ENCODE results near the gene MAPKAPK3. TPM values are rescaled to one million over a fixed set of nuclear protein-coding genes. Genes with fewer than 3 reads are reported as not detected.

The MAPKAPK3 gene
- total RNA-seq, 1 donor from 2014 or later = 23.7 TPM

DNA sequence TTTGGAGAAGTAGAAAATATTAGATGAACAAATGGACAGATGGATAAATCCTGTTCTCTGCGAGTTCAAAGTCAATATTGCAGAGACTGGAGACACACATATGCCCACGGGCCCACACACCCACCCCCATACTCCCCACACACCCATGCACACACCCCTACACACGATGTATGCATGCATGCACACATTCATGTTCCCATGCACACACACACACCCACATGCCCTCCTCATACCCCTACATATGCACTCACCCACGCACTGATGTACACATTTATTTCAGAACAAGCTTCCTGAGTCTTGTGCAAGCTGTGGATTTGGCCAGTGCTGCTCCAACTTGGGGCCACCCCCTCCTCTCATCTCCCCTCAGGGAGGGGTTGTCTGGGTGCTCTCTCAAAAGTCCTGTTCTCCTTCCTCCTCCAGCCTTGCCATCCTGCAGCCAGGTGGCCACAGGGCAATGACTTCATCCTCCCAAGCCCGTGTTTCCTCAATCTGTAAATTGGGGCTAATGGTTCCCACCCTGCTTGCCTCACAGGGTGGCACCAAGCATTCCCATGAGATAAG is 16.4 kb downstream of the MAPKAPK3 start:
- H3K27me3 ChIP-seq = no peaks in the 10 kb centered on the region
- no peaks in the 10 kb centered on the region for H3K36me3 ChIP-seq
- intact Hi-C loops (cut with DNase I) = no loop called here
- H3K4me1 ChIP-seq = no peaks in the 10 kb centered on the region
- no peaks in the 10 kb centered on the region for H3K9me3 ChIP-seq
- H3K4me3 ChIP-seq = no peak overlapping the region
- TF ChIP-seq, protein P1, sequence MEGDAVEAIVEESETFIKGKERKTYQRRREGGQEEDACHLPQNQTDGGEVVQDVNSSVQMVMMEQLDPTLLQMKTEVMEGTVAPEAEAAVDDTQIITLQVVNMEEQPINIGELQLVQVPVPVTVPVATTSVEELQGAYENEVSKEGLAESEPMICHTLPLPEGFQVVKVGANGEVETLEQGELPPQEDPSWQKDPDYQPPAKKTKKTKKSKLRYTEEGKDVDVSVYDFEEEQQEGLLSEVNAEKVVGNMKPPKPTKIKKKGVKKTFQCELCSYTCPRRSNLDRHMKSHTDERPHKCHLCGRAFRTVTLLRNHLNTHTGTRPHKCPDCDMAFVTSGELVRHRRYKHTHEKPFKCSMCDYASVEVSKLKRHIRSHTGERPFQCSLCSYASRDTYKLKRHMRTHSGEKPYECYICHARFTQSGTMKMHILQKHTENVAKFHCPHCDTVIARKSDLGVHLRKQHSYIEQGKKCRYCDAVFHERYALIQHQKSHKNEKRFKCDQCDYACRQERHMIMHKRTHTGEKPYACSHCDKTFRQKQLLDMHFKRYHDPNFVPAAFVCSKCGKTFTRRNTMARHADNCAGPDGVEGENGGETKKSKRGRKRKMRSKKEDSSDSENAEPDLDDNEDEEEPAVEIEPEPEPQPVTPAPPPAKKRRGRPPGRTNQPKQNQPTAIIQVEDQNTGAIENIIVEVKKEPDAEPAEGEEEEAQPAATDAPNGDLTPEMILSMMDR (IDR thresholded peaks at IDR 0.05) = no peak
- DNase-seq (ENCODE audit: low spot score in 2 of 2) = no peak
- no peak overlapping the region for H3K27ac ChIP-seq

DNA sequence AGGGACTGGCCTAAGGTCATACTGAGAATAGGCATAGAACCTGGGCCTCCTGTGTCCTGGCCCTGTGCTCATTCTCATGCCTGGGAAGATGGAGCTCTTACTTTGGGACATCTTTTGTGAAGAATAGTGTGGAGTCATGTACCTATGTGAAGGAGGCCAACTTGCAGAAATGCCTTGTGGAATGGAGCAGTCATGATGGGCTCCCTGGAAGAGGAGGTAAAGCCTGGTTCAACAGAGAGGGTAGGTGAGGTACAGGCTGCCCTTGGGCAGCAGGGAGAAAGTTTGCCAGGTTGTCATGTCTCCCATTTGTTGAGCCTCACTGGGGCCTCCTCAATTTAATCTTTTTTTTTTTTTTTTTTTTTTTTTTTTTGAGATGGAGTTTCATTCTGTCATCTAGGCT is 18.1 kb downstream of the MAPKAPK3 start:
- TF ChIP-seq, protein P1 (IDR thresholded peaks at IDR 0.05) = no peak
- DNase-seq (ENCODE audit: low spot score in 2 of 2) = no peak
- intact Hi-C loops (cut with DNase I) = no loop called here
- H3K36me3 ChIP-seq = no peaks in the 10 kb centered on the region
- no peak overlapping the region for H3K4me3 ChIP-seq
- H3K27me3 ChIP-seq = no peaks in the 10 kb centered on the region
- H3K9me3 ChIP-seq = no peaks in the 10 kb centered on the region
- no peak overlapping the region for H3K27ac ChIP-seq
- no peaks in the 10 kb centered on the region for H3K4me1 ChIP-seq

DNA sequence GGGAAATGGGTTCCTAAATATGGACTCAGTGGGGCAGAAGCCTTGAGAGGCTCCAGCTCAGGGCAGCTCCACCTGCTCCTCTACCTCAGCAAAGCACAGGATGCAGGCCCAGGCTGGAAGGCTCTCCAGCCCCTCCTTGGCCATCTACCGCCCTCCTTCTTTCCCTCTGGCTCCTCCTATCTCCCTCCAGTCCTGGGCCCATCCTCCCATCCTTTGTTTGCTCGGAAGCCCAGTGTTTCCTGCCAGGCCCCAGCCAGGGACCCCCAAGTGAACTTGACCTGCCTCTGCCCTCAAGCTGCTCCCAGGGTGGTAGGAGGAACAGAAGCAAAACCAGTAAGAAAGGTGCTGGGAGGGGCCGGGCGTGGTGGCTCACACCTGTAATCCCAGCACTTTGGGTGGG is 20.1 kb downstream of the MAPKAPK3 start:
- Histone ChIP-seq H3K27ac (no peak overlapping the region), H3K4me1 (no peaks in the 10 kb centered on the region), H3K9me3 (no peaks in the 10 kb centered on the region), H3K36me3 (peaks cover 0 to 7% of the 10 kb centered on the region in 2 donors), H3K27me3 (no peaks in the 10 kb centered on the region), H3K4me3 (no peak overlapping the region)
- DNase-seq (ENCODE audit: low spot score in 2 of 2) = no peak
- TF ChIP-seq, protein P1 (IDR thresholded peaks at IDR 0.05) = no peak
- intact Hi-C loops (cut with DNase I) = no loop called here

DNA sequence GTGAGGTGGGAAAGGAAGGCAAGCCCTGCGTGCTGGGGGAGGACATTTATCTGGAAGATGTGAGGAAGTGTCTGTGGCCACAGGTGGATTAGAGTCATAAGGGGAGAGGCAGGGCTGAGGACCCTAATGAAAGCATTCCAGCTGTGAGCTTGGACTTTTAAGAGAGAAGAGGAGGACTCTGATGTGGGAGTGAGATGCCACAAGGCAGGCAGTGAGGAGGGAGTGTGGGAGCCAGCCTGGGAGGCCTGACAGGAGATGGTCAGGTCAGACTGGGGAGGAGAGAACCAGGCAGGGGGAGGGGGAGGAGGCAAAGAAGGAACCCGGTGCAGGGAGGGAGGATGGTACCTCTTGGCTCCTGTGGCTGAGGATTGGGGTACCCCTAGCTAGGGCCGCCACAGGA is 21.0 kb downstream of the MAPKAPK3 start:
- no peak for DNase-seq (ENCODE audit: low spot score in 2 of 2)
- H3K4me3 ChIP-seq = no peak overlapping the region
- intact Hi-C loops (cut with DNase I) = no loop called here

DNA sequence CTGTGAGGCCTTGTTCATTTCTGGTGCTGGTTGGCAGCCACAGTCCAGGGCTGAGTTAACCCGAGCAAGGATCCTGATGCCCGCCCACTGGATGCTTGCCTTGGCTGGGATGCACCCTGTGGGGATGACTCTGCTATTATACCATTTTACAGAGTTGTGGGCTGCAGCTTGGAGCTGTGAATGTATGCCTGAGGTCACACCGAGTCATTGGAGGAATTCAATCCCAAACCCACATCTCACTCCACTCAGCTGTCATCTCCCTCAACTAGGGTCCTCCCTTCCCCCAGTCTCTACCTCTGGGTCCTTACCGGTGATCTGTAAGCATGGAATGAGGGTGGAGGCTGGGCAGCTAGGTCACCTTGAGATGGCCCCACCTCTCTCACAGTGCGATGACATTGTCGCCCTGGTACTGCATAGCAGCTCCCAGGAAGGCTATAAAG is 22.1 kb downstream of the MAPKAPK3 start:
- intact Hi-C loops (cut with DNase I) = no loop called here
- no peak overlapping the region for H3K27ac ChIP-seq
- H3K36me3 ChIP-seq = peaks cover 7 to 13% of the 10 kb centered on the region in 2 donors
- no peak for DNase-seq (ENCODE audit: low spot score in 2 of 2)
- H3K9me3 ChIP-seq = no peaks in the 10 kb centered on the region
- H3K4me1 ChIP-seq = peaks cover 0 to 3% of the 10 kb centered on the region in 2 donors
- H3K27me3 ChIP-seq = no peaks in the 10 kb centered on the region
- TF ChIP-seq, protein P1 (IDR thresholded peaks at IDR 0.05) = no peak
- H3K4me3 ChIP-seq = no peak overlapping the region

More for the DNA sequence above, 21.0 kb downstream of the MAPKAPK3 start:
- H3K36me3 ChIP-seq = peaks cover 7% of the 10 kb centered on the region in 2 donors
- no peak overlapping the region for H3K27ac ChIP-seq
- no peaks in the 10 kb centered on the region for H3K9me3 ChIP-seq
- H3K27me3 ChIP-seq = no peaks in the 10 kb centered on the region
- TF ChIP-seq, protein P1 (IDR thresholded peaks at IDR 0.05) = no peak
- no peaks in the 10 kb centered on the region for H3K4me1 ChIP-seq

DNA sequence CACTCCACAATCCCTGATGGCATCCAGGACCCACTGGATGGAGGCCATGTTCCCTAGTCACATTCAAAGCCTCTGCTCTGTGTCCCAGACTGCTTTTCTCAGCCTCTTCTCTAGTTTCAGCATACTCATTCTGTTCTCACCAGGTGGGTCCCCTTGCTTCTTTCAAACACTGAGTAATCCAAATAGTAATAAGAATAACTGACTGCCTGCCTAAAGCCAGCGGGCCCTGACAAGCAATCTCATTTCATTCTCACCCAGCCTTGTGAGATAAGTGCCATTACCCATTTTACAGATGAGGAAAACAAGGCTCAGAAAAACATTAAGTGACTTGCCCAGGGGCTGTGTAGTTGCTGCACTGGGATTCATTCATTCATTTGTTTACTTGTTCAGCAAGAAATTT is 25.4 kb downstream of the MAPKAPK3 start:
- H3K4me1 ChIP-seq = peaks cover 0 to 9% of the 10 kb centered on the region in 2 donors
- intact Hi-C loops (cut with DNase I) = no loop called here
- no peak for DNase-seq (ENCODE audit: low spot score in 2 of 2)
- no peak overlapping the region for H3K4me3 ChIP-seq
- no peaks in the 10 kb centered on the region for H3K9me3 ChIP-seq
- no peak overlapping the region for H3K27ac ChIP-seq
- TF ChIP-seq, protein P1 (IDR thresholded peaks at IDR 0.05) = no peak
- H3K36me3 ChIP-seq = peaks cover 7 to 33% of the 10 kb centered on the region in 2 donors
- no peaks in the 10 kb centered on the region for H3K27me3 ChIP-seq
